Ishikawa (cell line): ENCODE measurements around the gene DIAPH2.

Experiments
- EGR1 ChIP-seq: IDR thresholded peaks from 2 replicates; pipeline ENCODE4 v1.6.1; 2012
- MAX ChIP-seq: IDR thresholded peaks from 2 replicates; pipeline ENCODE4 v1.6.1; 2012

- TF ChIP-seq MAX (no peak), EGR1 (no peak)
Measured at GRCh38 chrX:96884027-96884426, 199.4 kb downstream of the DIAPH2 start.
